HEK293T (cell line): ENCODE results near the gene BACH2.

ENCODE experiments used
- BHLHE40 ChIP-seq: fragments of 450-650 bp; IDR thresholded peaks from 2 replicates; pipeline ENCODE4 v1.6.1; 2016; ENCODE audit warnings: mild to moderate bottlenecking, moderate library complexity, borderline replicate concordance
- CTBP1 ChIP-seq: fragments of 450-650 bp; IDR thresholded peaks from 2 replicates; pipeline ENCODE4 v1.6.1; 2016; ENCODE audit warnings: borderline replicate concordance
- ELF4 ChIP-seq: fragments of 450-650 bp; IDR thresholded peaks from 2 replicates; pipeline ENCODE4 v1.6.1; 2017; ENCODE audit warnings: antibody characterized with exemption
- FOXA1 ChIP-seq: fragments of 450-650 bp; IDR thresholded peaks from 2 replicates; pipeline ENCODE4 v1.6.1; 2016; ENCODE audit warnings: mild to moderate bottlenecking
- FOXK2 ChIP-seq: fragments of 450-650 bp; IDR thresholded peaks from 2 replicates; pipeline ENCODE4 v1.6.1; 2016; ENCODE audit warnings: mild to moderate bottlenecking
- FOXM1 ChIP-seq: fragments of 450-650 bp; IDR thresholded peaks from 2 replicates; pipeline ENCODE4 v1.6.1; 2017; ENCODE audit warnings: mild to moderate bottlenecking, borderline replicate concordance
- L3MBTL2 ChIP-seq: fragments of 450-650 bp; conservative IDR thresholded peaks from 2 replicates; pipeline ENCODE4 v1.6.1; 2016; ENCODE audit warnings: mild to moderate bottlenecking
- SP1 ChIP-seq: fragments of 450-650 bp; IDR thresholded peaks from 2 replicates; pipeline ENCODE4 v1.6.1; 2017
- SUZ12 ChIP-seq: fragments of 450-650 bp; IDR thresholded peaks from 2 replicates; pipeline ENCODE4 v1.6.1; 2016; ENCODE audit warnings: mild to moderate bottlenecking
- TARDBP ChIP-seq: fragments of 450-650 bp; IDR thresholded peaks from 2 replicates; pipeline ENCODE4 v1.6.1; 2016
- ZNF384 ChIP-seq: fragments of 450-650 bp; IDR thresholded peaks from 2 replicates; pipeline ENCODE4 v1.6.1; 2016
- TF ChIP-seq, protein P1 (sequence below): fragments of 450-650 bp; IDR thresholded peaks from 2 replicates; pipeline ENCODE4 v1.6.1; 2016

GRCh38 chr6:90190131-90190530 is 106.5 kb downstream of the BACH2 start:
- TF ChIP-seq FOXA1 (no peak), ZNF384 (no peak), ELF4 (no peak), BHLHE40 (no peak), SP1 (no peak), L3MBTL2 (no peak), FOXK2 (no peak), FOXM1 (no peak), TARDBP (no peak), CTBP1 (no peak), SUZ12 (no peak)
- TF ChIP-seq, protein P1, sequence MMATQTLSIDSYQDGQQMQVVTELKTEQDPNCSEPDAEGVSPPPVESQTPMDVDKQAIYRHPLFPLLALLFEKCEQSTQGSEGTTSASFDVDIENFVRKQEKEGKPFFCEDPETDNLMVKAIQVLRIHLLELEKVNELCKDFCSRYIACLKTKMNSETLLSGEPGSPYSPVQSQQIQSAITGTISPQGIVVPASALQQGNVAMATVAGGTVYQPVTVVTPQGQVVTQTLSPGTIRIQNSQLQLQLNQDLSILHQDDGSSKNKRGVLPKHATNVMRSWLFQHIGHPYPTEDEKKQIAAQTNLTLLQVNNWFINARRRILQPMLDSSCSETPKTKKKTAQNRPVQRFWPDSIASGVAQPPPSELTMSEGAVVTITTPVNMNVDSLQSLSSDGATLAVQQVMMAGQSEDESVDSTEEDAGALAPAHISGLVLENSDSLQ = no peak
